Measurements from ENCODE around the gene NDUFS4. TPM values are rescaled to one million over a fixed set of nuclear protein-coding genes. Genes with fewer than 3 reads are reported as not detected.
"Not testable (repeated sequence)": the region's sequence is repeated elsewhere in the genome, so short reads cannot be mapped to it uniquely, and the experiment has no call there.

NDUFS4 gene
- total RNA-seq = 10 to 100 TPM; 23.3 to 24.4 TPM
- 12.2 to 16.2 reads per million in 2 donors for total RNA-seq

- DNase-seq (peak; percentile 28 to 57 (median 34)), ATAC-seq (peak; percentile 93)
- H3K36me3 Mint-ChIP-seq (ENCODE audit: low read depth) = peaks cover 4% of the 10 kb centered on the region
- H3K4me3 Mint-ChIP-seq = peak within 1 kb of the TSS; percentile 98
- H3K27ac Mint-ChIP-seq = peak within 1 kb of the TSS; percentile 99
- peaks cover 26% of the 10 kb centered on the region for H3K4me1 Mint-ChIP-seq
- H3K9me3 ChIP-seq (ENCODE audit: control insufficient read depth, low read length, poor library complexity, severe bottlenecking) = no peaks in the 10 kb centered on the region
- peaks cover 36% of the 10 kb centered on the region for H3K27me3 Mint-ChIP-seq
Measured at GRCh38 chr5:53560506-53561191, at the start of gene NDUFS4. Gene NDUFS4 (plus strand): TSS chr5:53560639. CDS start chr5:53560663, 24 bp downstream.

- H3K9me3 ChIP-seq (ENCODE audit: control insufficient read depth, low read length, poor library complexity, severe bottlenecking) = no peaks in the 10 kb centered on the region
- Mint-ChIP-seq H3K4me1 (no peaks in the 10 kb centered on the region), H3K27me3 (peaks cover 6% of the 10 kb centered on the region), H3K36me3 (ENCODE audit: low read depth) (no peaks in the 10 kb centered on the region), H3K4me3 (no peak overlapping the region), H3K27ac (no peak overlapping the region)
- no peak for ATAC-seq
- DNase-seq = no peak
Measured at GRCh38 chr5:53512539-53512938, 47.9 kb upstream of the NDUFS4 start.

DNA sequence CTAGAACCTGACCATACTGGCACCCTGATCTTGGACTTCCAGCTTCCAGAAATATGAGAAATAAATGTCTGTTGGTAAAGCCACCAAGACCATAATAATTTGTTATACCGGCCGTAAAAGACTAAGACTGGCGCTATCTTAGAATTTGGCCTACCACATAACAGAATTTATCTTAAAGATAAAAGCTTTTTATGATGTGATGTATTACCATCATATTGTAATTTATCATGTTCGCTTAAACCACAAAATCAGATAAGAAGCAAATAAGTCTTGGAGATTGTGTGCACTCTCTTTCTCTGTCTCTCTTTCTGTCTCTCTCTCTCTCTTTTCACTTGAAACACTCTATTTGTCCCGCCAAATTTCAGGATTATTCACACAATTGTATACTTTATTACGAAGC, 44.5 kb upstream of the NDUFS4 start:
- H3K4me3 Mint-ChIP-seq = no peak overlapping the region
- H3K9me3 ChIP-seq (ENCODE audit: control insufficient read depth, low read length, poor library complexity, severe bottlenecking) = no peaks in the 10 kb centered on the region
- H3K36me3 Mint-ChIP-seq (ENCODE audit: low read depth) = no peaks in the 10 kb centered on the region
- H3K4me1 Mint-ChIP-seq = no peaks in the 10 kb centered on the region
- no peak overlapping the region for H3K27ac Mint-ChIP-seq
- no peak for DNase-seq
- ATAC-seq = no peak
- H3K27me3 Mint-ChIP-seq = peaks cover 25% of the 10 kb centered on the region

DNA sequence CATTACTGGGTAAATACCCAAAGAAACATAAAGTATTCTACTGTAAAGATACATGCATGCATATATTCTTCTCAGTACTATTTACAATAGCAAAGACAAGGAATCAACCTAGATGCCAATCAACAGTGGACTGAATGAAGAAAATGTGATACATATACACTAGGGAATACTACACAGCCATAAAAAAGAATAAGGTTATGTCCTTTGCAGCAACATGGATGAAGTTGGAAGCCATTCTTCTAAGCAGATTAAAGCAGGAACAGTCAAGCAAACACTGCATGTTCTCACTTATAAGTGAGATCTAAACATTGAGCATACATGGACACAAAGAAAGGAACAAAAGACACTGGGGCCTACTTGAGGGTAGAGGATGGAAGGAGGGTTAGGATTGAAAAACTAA, 39.6 kb upstream of the NDUFS4 start:
- H3K36me3 Mint-ChIP-seq (ENCODE audit: low read depth) = no peaks in the 10 kb centered on the region
- ATAC-seq (no peak), DNase-seq (no peak)
- no peaks in the 10 kb centered on the region for H3K4me1 Mint-ChIP-seq
- peaks cover 25% of the 10 kb centered on the region for H3K27me3 Mint-ChIP-seq
- no peak overlapping the region for H3K4me3 Mint-ChIP-seq
- H3K27ac Mint-ChIP-seq = no peak overlapping the region
- H3K9me3 ChIP-seq (ENCODE audit: control insufficient read depth, low read length, poor library complexity, severe bottlenecking) = no peaks in the 10 kb centered on the region

- Mint-ChIP-seq H3K4me3 (no peak overlapping the region), H3K4me1 (no peaks in the 10 kb centered on the region), H3K36me3 (ENCODE audit: low read depth) (no peaks in the 10 kb centered on the region), H3K27ac (no peak overlapping the region), H3K27me3 (peaks cover 29% of the 10 kb centered on the region)
- H3K9me3 ChIP-seq (ENCODE audit: control insufficient read depth, low read length, poor library complexity, severe bottlenecking) = no peaks in the 10 kb centered on the region
- no peak for ATAC-seq
- no peak for DNase-seq
Measured at GRCh38 chr5:53537711-53538110, 22.7 kb upstream of the NDUFS4 start.

DNA sequence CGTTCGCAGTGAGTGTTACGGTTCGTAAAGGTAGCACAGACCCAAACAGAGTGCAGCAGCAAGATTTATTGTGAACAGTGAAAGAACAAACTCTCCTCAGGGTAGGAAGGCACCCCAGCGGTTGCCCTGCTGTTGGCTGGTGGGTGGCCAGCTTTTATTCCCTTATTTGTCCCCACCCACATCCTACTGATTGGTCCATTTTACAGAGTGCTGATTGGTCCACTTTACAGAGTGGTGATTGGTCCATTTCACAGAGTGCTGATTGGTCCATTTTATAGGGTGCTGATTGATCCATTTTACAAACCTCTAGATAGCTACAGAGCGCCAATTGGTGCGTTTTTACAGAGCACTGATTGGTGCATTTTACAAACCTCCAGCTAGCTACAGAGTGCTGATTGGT, 19.7 kb upstream of the NDUFS4 start:
- peaks cover 19% of the 10 kb centered on the region for H3K27me3 Mint-ChIP-seq
- not testable (repeated sequence) for H3K27ac Mint-ChIP-seq; H3K36me3 Mint-ChIP-seq (ENCODE audit: low read depth); H3K9me3 ChIP-seq (ENCODE audit: control insufficient read depth, low read length, poor library complexity, severe bottlenecking); H3K4me3 Mint-ChIP-seq; DNase-seq; ATAC-seq; H3K4me1 Mint-ChIP-seq

DNA sequence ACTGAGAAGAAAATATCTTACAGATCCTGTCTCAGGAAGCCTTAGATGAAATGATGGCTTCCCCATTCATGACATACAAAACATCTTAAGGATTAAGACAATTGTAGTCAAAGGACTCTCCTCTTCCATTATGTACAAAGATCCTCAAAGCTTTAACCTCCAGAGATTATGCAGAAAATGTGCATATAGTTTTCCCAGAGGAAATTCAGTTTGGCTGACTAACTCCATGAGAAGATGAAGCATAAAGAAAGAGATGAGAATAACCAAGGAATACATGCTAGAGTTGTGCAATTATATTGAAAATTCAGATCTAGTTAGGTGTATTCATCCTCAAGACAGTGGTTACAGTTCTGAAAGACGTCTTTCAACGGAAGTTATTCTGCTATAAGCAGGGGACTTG, 18.6 kb upstream of the NDUFS4 start:
- no peaks in the 10 kb centered on the region for H3K9me3 ChIP-seq (ENCODE audit: control insufficient read depth, low read length, poor library complexity, severe bottlenecking)
- Mint-ChIP-seq H3K27me3 (peaks cover 19% of the 10 kb centered on the region), H3K4me3 (no peak overlapping the region), H3K36me3 (ENCODE audit: low read depth) (no peaks in the 10 kb centered on the region), H3K27ac (no peak overlapping the region), H3K4me1 (no peaks in the 10 kb centered on the region)
- DNase-seq (no peak), ATAC-seq (no peak)

GRCh38 chr5:53542926-53543325, 17.5 kb upstream of the NDUFS4 start:
- no peaks in the 10 kb centered on the region for H3K4me1 Mint-ChIP-seq
- no peaks in the 10 kb centered on the region for H3K9me3 ChIP-seq (ENCODE audit: control insufficient read depth, low read length, poor library complexity, severe bottlenecking)
- H3K4me3 Mint-ChIP-seq = no peak overlapping the region
- DNase-seq (no peak), ATAC-seq (no peak)
- H3K27me3 Mint-ChIP-seq = peaks cover 19% of the 10 kb centered on the region
- no peak overlapping the region for H3K27ac Mint-ChIP-seq
- H3K36me3 Mint-ChIP-seq (ENCODE audit: low read depth) = no peaks in the 10 kb centered on the region

DNA sequence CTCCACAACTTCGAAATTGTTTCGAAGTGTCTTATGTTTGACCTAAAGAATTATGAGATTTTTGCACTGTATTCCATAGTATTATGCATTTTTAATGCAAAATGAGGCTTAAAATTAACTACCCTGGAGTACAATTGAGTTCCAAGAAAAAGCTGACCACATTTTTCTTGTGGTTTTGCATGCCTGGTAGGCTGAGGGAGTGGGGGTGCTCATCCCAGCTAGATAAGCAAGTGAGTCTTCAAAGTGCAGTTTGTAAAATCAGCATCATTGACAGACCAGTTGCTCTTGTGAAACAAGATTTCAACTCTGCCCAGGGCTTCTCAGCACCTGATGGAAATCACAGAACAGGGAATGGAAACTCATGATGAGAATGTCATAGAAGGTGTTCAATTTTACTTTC, 17.0 kb upstream of the NDUFS4 start:
- ATAC-seq (no peak), DNase-seq (no peak)
- Mint-ChIP-seq H3K4me3 (no peak overlapping the region), H3K27ac (no peak overlapping the region), H3K36me3 (ENCODE audit: low read depth) (no peaks in the 10 kb centered on the region), H3K4me1 (no peaks in the 10 kb centered on the region), H3K27me3 (peaks cover 19% of the 10 kb centered on the region)
- H3K9me3 ChIP-seq (ENCODE audit: control insufficient read depth, low read length, poor library complexity, severe bottlenecking) = no peaks in the 10 kb centered on the region

DNA sequence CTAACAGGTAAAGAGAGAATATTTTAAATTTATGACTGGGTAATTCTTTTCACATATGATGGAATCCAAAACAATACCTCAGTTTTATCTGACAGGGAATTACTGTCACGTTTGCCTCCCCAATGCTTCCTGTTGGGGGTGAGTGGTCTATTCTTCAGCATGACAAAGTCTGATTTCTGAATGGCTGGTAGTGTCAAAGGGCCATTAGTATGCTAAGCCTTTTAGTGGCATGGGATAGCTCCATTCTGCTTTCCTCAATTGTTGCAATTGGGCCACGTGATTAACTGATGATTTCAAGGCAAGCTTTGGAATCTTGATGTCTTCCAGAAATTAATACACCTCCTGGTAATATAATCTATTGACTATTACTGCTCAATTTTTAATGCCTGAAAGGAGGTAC, 14.7 kb upstream of the NDUFS4 start:
- ATAC-seq = no peak
- no peaks in the 10 kb centered on the region for H3K9me3 ChIP-seq (ENCODE audit: control insufficient read depth, low read length, poor library complexity, severe bottlenecking)
- Mint-ChIP-seq H3K4me3 (no peak overlapping the region), H3K36me3 (ENCODE audit: low read depth) (no peaks in the 10 kb centered on the region), H3K4me1 (no peaks in the 10 kb centered on the region), H3K27me3 (peaks cover 17% of the 10 kb centered on the region), H3K27ac (no peak overlapping the region)
- DNase-seq = no peak

DNA sequence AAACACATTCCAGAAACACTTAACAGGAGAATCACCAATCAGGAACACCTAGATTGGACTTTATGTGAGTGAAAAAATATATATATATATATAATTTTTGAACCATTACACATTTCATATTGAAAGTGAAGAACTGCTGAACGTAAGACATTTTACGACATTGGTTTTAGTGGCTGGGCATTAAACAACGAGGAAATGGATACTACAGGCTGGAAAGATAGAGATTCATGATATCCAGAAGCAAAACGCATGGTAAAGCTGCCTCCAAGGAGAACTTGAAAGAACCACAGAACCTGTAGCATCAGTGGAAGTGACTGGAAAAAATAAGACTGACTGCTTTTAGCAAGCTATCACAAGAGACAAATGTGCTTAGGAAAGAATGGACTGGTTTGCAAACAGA, 13.2 kb upstream of the NDUFS4 start:
- Mint-ChIP-seq H3K27ac (no peak overlapping the region), H3K36me3 (ENCODE audit: low read depth) (no peaks in the 10 kb centered on the region), H3K4me1 (no peaks in the 10 kb centered on the region), H3K4me3 (no peak overlapping the region), H3K27me3 (peaks cover 19% of the 10 kb centered on the region)
- H3K9me3 ChIP-seq (ENCODE audit: control insufficient read depth, low read length, poor library complexity, severe bottlenecking) = no peaks in the 10 kb centered on the region
- ATAC-seq (no peak), DNase-seq (no peak)

DNA sequence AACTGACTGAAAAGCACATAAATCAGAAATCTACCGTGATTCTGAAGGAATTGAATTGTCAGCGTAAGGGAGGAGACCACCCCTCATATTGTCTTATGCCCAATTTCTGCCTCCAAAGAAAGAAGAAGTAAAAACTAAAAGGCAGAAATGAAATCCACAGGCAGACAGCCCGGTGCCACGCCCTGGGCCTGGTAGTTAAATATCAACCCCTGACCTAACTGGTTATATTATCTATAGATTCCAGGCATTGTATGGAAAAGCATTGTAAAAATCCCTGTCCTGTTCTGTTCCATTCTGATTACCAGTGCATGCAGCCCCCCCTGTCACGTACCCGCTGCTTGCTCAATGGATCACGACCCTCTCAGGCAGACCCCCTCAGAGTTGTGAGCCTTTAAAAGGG, 11.9 kb upstream of the NDUFS4 start:
- ATAC-seq; H3K4me1 Mint-ChIP-seq; H3K9me3 ChIP-seq (ENCODE audit: control insufficient read depth, low read length, poor library complexity, severe bottlenecking); DNase-seq; H3K27ac Mint-ChIP-seq; H3K36me3 Mint-ChIP-seq (ENCODE audit: low read depth); H3K4me3 Mint-ChIP-seq: not testable (repeated sequence)
- H3K27me3 Mint-ChIP-seq = peaks cover 28% of the 10 kb centered on the region

GRCh38 chr5:53549792-53550191, 10.6 kb upstream of the NDUFS4 start:
- peaks cover 35% of the 10 kb centered on the region for H3K27me3 Mint-ChIP-seq
- H3K9me3 ChIP-seq (ENCODE audit: control insufficient read depth, low read length, poor library complexity, severe bottlenecking) = no peaks in the 10 kb centered on the region
- no peak for ATAC-seq

GRCh38 chr5:53552561-53552960, 7.9 kb upstream of the NDUFS4 start:
- H3K27ac Mint-ChIP-seq = no peak overlapping the region
- DNase-seq (no peak), ATAC-seq (no peak)
- peaks cover 2% of the 10 kb centered on the region for H3K36me3 Mint-ChIP-seq (ENCODE audit: low read depth)
- no peaks in the 10 kb centered on the region for H3K9me3 ChIP-seq (ENCODE audit: control insufficient read depth, low read length, poor library complexity, severe bottlenecking)
- H3K4me1 Mint-ChIP-seq = no peaks in the 10 kb centered on the region
- peaks cover 58% of the 10 kb centered on the region for H3K27me3 Mint-ChIP-seq
- H3K4me3 Mint-ChIP-seq = no peak overlapping the region

More at GRCh38 chr5:53549792-53550191, 10.6 kb upstream of the NDUFS4 start:
- DNase-seq = no peak
- Mint-ChIP-seq H3K27ac (no peak overlapping the region), H3K36me3 (ENCODE audit: low read depth) (peaks cover 2% of the 10 kb centered on the region), H3K4me1 (no peaks in the 10 kb centered on the region), H3K4me3 (no peak overlapping the region)

Measured in T-helper 17 cell (primary cell).